T-helper 17 cell (primary cell): ENCODE measurements around the gene CLEC18B. TPM values are rescaled to one million over a fixed set of nuclear protein-coding genes. Genes with fewer than 3 reads are reported as not detected.
"Not testable (repeated sequence)": the region's sequence is repeated elsewhere in the genome, so short reads cannot be mapped to it uniquely, and the experiment has no call there.

Experiments used
- ATAC-seq: fragments of 150-1000 bp; cut with Tn5 transposase; 2 replicates; pipeline ENCODE4 v1.10.0; 2021; ENCODE audit warnings: mild to moderate bottlenecking, moderate library complexity
- DNase-seq, 3 donors: peaks; one replicate each; pipeline versions ENCODE4 v3.0.0 to v3.0.0-alpha.2; 2020 to 2021
- H3K9me3 ChIP-seq: one replicate; pipeline ENCODE4 v1.7.0; 2013; ENCODE audit warnings: low read length, mild to moderate bottlenecking; ENCODE audit not compliant: control insufficient read depth, poor library complexity, severe bottlenecking
- H3K27ac Mint-ChIP-seq: one replicate; pipeline ENCODE4 v1.8.0; 2022; ENCODE audit warnings: mild to moderate bottlenecking, moderate library complexity, mixed read lengths
- H3K27me3 Mint-ChIP-seq: one replicate; pipeline ENCODE4 v1.8.0; 2022; ENCODE audit warnings: mixed read lengths
- H3K36me3 Mint-ChIP-seq: one replicate; pipeline ENCODE4 v1.8.0; 2022; ENCODE audit warnings: low read depth, mixed read lengths
- H3K4me1 Mint-ChIP-seq: one replicate; pipeline ENCODE4 v1.8.0; 2022; ENCODE audit warnings: mild to moderate bottlenecking, mixed read lengths
- H3K4me3 Mint-ChIP-seq: one replicate; pipeline ENCODE4 v1.8.0; 2022; ENCODE audit warnings: mild to moderate bottlenecking, moderate library complexity, mixed read lengths
- total RNA-seq, 4 donors: library from RNA in 2 of 4; stranded (reverse) in 2 of 4; gene quantifications; one replicate each; pipeline ENCODE4 v1.2.3 and lab custom pipeline; 2022 to 2026

The CLEC18B gene
- total RNA-seq (1 to 10 TPM; 1.6 to 2.4 TPM), total RNA-seq (lab: John Stamatoyannopoulos, UW) (0.23 to 1.3 reads per million in 2 donors)

- H3K9me3 ChIP-seq, H3K4me1 Mint-ChIP-seq, H3K4me3 Mint-ChIP-seq, H3K27me3 Mint-ChIP-seq, H3K27ac Mint-ChIP-seq, ATAC-seq, DNase-seq, H3K36me3 Mint-ChIP-seq: not testable (repeated sequence)
These were observed at the start of gene CLEC18B for GRCh38 chr16:74420612-74421481. CLEC18B (minus strand) TSS chr16:74421478; CDS start chr16:74421270, 208 bp downstream.

- ATAC-seq (no peak), DNase-seq (no peak)
- Mint-ChIP-seq H3K4me3 (no peak overlapping the region), H3K4me1 (peaks cover 25% of the 10 kb centered on the region), H3K27me3 (no peaks in the 10 kb centered on the region), H3K27ac (no peak overlapping the region), H3K36me3 (peaks cover 10% of the 10 kb centered on the region)
- H3K9me3 ChIP-seq = no peaks in the 10 kb centered on the region
These were observed 48.7 kb upstream of the CLEC18B start for GRCh38 chr16:74469946-74470478.

- no peaks in the 10 kb centered on the region for H3K9me3 ChIP-seq
- Mint-ChIP-seq H3K4me1 (peaks cover 25% of the 10 kb centered on the region), H3K27ac (peak overlapping the region; percentile 94), H3K4me3 (no peak overlapping the region), H3K36me3 (peaks cover 11% of the 10 kb centered on the region), H3K27me3 (no peaks in the 10 kb centered on the region)
- DNase-seq = no peak
- no peak for ATAC-seq
These were observed 47.7 kb upstream of the CLEC18B start for GRCh38 chr16:74468807-74469525.

- Mint-ChIP-seq H3K4me3 (peak overlapping the region; percentile 84), H3K4me1 (peaks cover 25% of the 10 kb centered on the region), H3K27ac (peak overlapping the region; percentile 94), H3K27me3 (no peaks in the 10 kb centered on the region), H3K36me3 (peaks cover 13% of the 10 kb centered on the region)
- no peaks in the 10 kb centered on the region for H3K9me3 ChIP-seq
- DNase-seq (no peak), ATAC-seq (peak; percentile 83)
These were observed 45.6 kb upstream of the CLEC18B start for GRCh38 chr16:74466872-74467271.

- Mint-ChIP-seq H3K27ac (peak overlapping the region; percentile 94), H3K4me3 (peak overlapping the region; percentile 66), H3K36me3 (peaks cover 13% of the 10 kb centered on the region), H3K4me1 (peaks cover 25% of the 10 kb centered on the region), H3K27me3 (no peaks in the 10 kb centered on the region)
- no peak for DNase-seq
- no peak for ATAC-seq
- H3K9me3 ChIP-seq = no peaks in the 10 kb centered on the region
These were observed 44.8 kb upstream of the CLEC18B start for GRCh38 chr16:74465851-74466685.

- Mint-ChIP-seq H3K27me3 (no peaks in the 10 kb centered on the region), H3K36me3 (peaks cover 13% of the 10 kb centered on the region), H3K27ac (peak overlapping the region; percentile 94), H3K4me3 (no peak overlapping the region), H3K4me1 (peaks cover 25% of the 10 kb centered on the region)
- no peaks in the 10 kb centered on the region for H3K9me3 ChIP-seq
- ATAC-seq = no peak
- no peak for DNase-seq
These were observed 44.0 kb upstream of the CLEC18B start for GRCh38 chr16:74465281-74465680.

GRCh38 chr16:74463888-74464287 lies 42.6 kb upstream of the CLEC18B start:
- no peaks in the 10 kb centered on the region for H3K9me3 ChIP-seq
- Mint-ChIP-seq H3K27ac (peak overlapping the region; percentile 61), H3K4me3 (no peak overlapping the region), H3K4me1 (peaks cover 25% of the 10 kb centered on the region), H3K27me3 (no peaks in the 10 kb centered on the region), H3K36me3 (peaks cover 14% of the 10 kb centered on the region)
- DNase-seq (no peak), ATAC-seq (peak; percentile 40)

- Mint-ChIP-seq H3K4me1 (peaks cover 18% of the 10 kb centered on the region), H3K27me3 (no peaks in the 10 kb centered on the region), H3K27ac (peak overlapping the region; percentile 57), H3K36me3 (peaks cover 12% of the 10 kb centered on the region), H3K4me3 (no peak overlapping the region)
- DNase-seq (no peak), ATAC-seq (no peak)
- H3K9me3 ChIP-seq = no peaks in the 10 kb centered on the region
These were observed 41.1 kb upstream of the CLEC18B start for GRCh38 chr16:74462361-74462760.

GRCh38 chr16:74461826-74462225 lies 40.5 kb upstream of the CLEC18B start:
- no peaks in the 10 kb centered on the region for H3K9me3 ChIP-seq
- peaks cover 8% of the 10 kb centered on the region for H3K36me3 Mint-ChIP-seq
- H3K4me1 Mint-ChIP-seq = peaks cover 13% of the 10 kb centered on the region
- no peak for DNase-seq
- peak overlapping the region; percentile 57 for H3K27ac Mint-ChIP-seq
- no peaks in the 10 kb centered on the region for H3K27me3 Mint-ChIP-seq
- H3K4me3 Mint-ChIP-seq = no peak overlapping the region
- no peak for ATAC-seq

- H3K4me1 Mint-ChIP-seq = no peaks in the 10 kb centered on the region
- no peak overlapping the region for H3K4me3 Mint-ChIP-seq
- H3K36me3 Mint-ChIP-seq = peaks cover 5% of the 10 kb centered on the region
- no peaks in the 10 kb centered on the region for H3K9me3 ChIP-seq
- H3K27me3 Mint-ChIP-seq = no peaks in the 10 kb centered on the region
- no peak for DNase-seq
- no peak overlapping the region for H3K27ac Mint-ChIP-seq
- ATAC-seq = no peak
These were observed 39.3 kb upstream of the CLEC18B start for GRCh38 chr16:74460542-74460941.

- Mint-ChIP-seq H3K27ac (no peak overlapping the region), H3K4me1 (peaks cover 5% of the 10 kb centered on the region), H3K27me3 (no peaks in the 10 kb centered on the region), H3K4me3 (no peak overlapping the region), H3K36me3 (peaks cover 11% of the 10 kb centered on the region)
- no peaks in the 10 kb centered on the region for H3K9me3 ChIP-seq
- DNase-seq (no peak), ATAC-seq (no peak)
These were observed 35.0 kb upstream of the CLEC18B start for GRCh38 chr16:74456290-74456625.

- H3K4me3 Mint-ChIP-seq = no peak overlapping the region
- H3K27ac Mint-ChIP-seq = no peak overlapping the region
These were observed 34.5 kb upstream of the CLEC18B start for GRCh38 chr16:74455619-74456289.

More at GRCh38 chr16:74455619-74456289, 34.5 kb upstream of the CLEC18B start:
- peaks cover 11% of the 10 kb centered on the region for H3K36me3 Mint-ChIP-seq
- no peaks in the 10 kb centered on the region for H3K9me3 ChIP-seq
- H3K27me3 Mint-ChIP-seq = no peaks in the 10 kb centered on the region
- DNase-seq (no peak), ATAC-seq (no peak)
- H3K4me1 Mint-ChIP-seq = peaks cover 7% of the 10 kb centered on the region
